PC-3 (cell line): Measurements from ENCODE around the gene COLEC11.

ENCODE experiments used
- CTCF ChIP-seq: fragments of 300-600 bp; sonication (generic); conservative IDR thresholded peaks from 2 replicates; pipeline ENCODE4 v1.5.1; 2017; ENCODE audit warnings: antibody characterized with exemption, low read depth, mild to moderate bottlenecking, low read length
- EZH2 ChIP-seq: fragments of 300-600 bp; sonication (generic); IDR thresholded peaks from one replicate; pipeline ENCODE4 v1.6.1; 2017; ENCODE audit warnings: antibody characterized with exemption, mild to moderate bottlenecking, low read length; ENCODE audit not compliant: unreplicated experiment
- EZH2phosphoT487 ChIP-seq: fragments of 300-600 bp; sonication (generic); IDR thresholded peaks from 2 replicates; pipeline ENCODE4 v1.6.1; 2018; ENCODE audit warnings: mild to moderate bottlenecking, antibody characterized with exemption, low read length, borderline replicate concordance

- TF ChIP-seq CTCF (no peak), EZH2phosphoT487 (no peak), EZH2 (no peak)
Observed at GRCh38 chr2:3682811-3683210, 87.9 kb downstream of the COLEC11 start.
